HEK293 (cell line): ENCODE data around the gene DPYSL3.

Experiments used
- KLF1 ChIP-seq: fragments of 450-650 bp; formaldehyde crosslinking; IDR thresholded peaks from 2 replicates; pipeline ENCODE4 v1.5.1; 2016; ENCODE audit warnings: missing biosample characterization, missing genetic modification characterization
- KLF10 ChIP-seq: fragments of 450-650 bp; IDR thresholded peaks from 2 replicates; pipeline ENCODE4 v1.5.1; 2018; ENCODE audit warnings: missing biosample characterization, mild to moderate bottlenecking, missing genetic modification characterization
- MYNN ChIP-seq: fragments of 450-650 bp; formaldehyde crosslinking; IDR thresholded peaks from 2 replicates; pipeline ENCODE4 v1.5.1; 2016; ENCODE audit warnings: missing biosample characterization, missing genetic modification characterization, borderline replicate concordance
- OVOL3 ChIP-seq: fragments of 450-650 bp; formaldehyde crosslinking; IDR thresholded peaks from 2 replicates; pipeline ENCODE4 v1.5.1; 2016; ENCODE audit warnings: missing biosample characterization, missing genetic modification characterization
- PRDM1 ChIP-seq: fragments of 450-650 bp; formaldehyde crosslinking; IDR thresholded peaks from 2 replicates; pipeline ENCODE4; 2016; ENCODE audit warnings: missing biosample characterization, missing genetic modification characterization
- PRDM10 ChIP-seq: fragments of 450-650 bp; formaldehyde crosslinking; IDR thresholded peaks from 2 replicates; pipeline ENCODE4 v1.5.1; 2016; ENCODE audit warnings: missing biosample characterization, missing genetic modification characterization
- ZFP37 ChIP-seq: fragments of 450-650 bp; formaldehyde crosslinking; IDR thresholded peaks from 2 replicates; pipeline ENCODE4 v1.5.1; 2016; ENCODE audit warnings: missing biosample characterization, missing genetic modification characterization
- ZFP41 ChIP-seq: fragments of 450-650 bp; formaldehyde crosslinking; IDR thresholded peaks from 2 replicates; pipeline ENCODE4 v1.5.1; 2016; ENCODE audit warnings: missing biosample characterization, missing genetic modification characterization, borderline replicate concordance
- ZFP69B ChIP-seq: fragments of 450-650 bp; formaldehyde crosslinking; IDR thresholded peaks from 2 replicates; pipeline ENCODE4 v1.5.1; 2016; ENCODE audit warnings: missing biosample characterization, missing genetic modification characterization
- ZNF121 ChIP-seq: fragments of 450-650 bp; formaldehyde crosslinking; IDR thresholded peaks from 2 replicates; pipeline ENCODE4 v1.5.1; 2016; ENCODE audit warnings: missing biosample characterization, missing genetic modification characterization
- ZNF132 ChIP-seq: fragments of 450-650 bp; formaldehyde crosslinking; IDR thresholded peaks from 2 replicates; pipeline ENCODE4 v1.5.1; 2017; ENCODE audit warnings: missing biosample characterization, missing genetic modification characterization, borderline replicate concordance
- ZNF133 ChIP-seq: fragments of 450-650 bp; formaldehyde crosslinking; IDR thresholded peaks from 2 replicates; pipeline ENCODE4 v1.5.1; 2016; ENCODE audit warnings: missing biosample characterization, missing genetic modification characterization
- ZNF146 ChIP-seq: fragments of 450-650 bp; formaldehyde crosslinking; IDR thresholded peaks from 2 replicates; pipeline ENCODE4 v1.5.1; 2016; ENCODE audit warnings: missing biosample characterization, missing genetic modification characterization
- ZNF148 ChIP-seq: fragments of 450-650 bp; formaldehyde crosslinking; IDR thresholded peaks from 2 replicates; pipeline ENCODE4 v1.5.0; 2017; ENCODE audit warnings: missing biosample characterization, missing genetic modification characterization, borderline replicate concordance
- ZNF169 ChIP-seq: fragments of 450-650 bp; formaldehyde crosslinking; IDR thresholded peaks from 2 replicates; pipeline ENCODE4 v1.5.1; 2016; ENCODE audit warnings: missing biosample characterization, missing genetic modification characterization
- ZNF174 ChIP-seq: fragments of 450-650 bp; formaldehyde crosslinking; IDR thresholded peaks from 2 replicates; pipeline ENCODE4 v1.5.0; 2017; ENCODE audit warnings: missing biosample characterization, mild to moderate bottlenecking, missing genetic modification characterization
- ZNF24 ChIP-seq: fragments of 450-650 bp; formaldehyde crosslinking; IDR thresholded peaks from 2 replicates; pipeline ENCODE4 v1.5.1; 2016; ENCODE audit warnings: missing biosample characterization, missing genetic modification characterization
- ZNF266 ChIP-seq: fragments of 450-650 bp; formaldehyde crosslinking; IDR thresholded peaks from 2 replicates; pipeline ENCODE4 v1.5.1; 2016; ENCODE audit warnings: missing biosample characterization, missing genetic modification characterization, low read depth
- ZNF354C ChIP-seq: fragments of 450-650 bp; formaldehyde crosslinking; IDR thresholded peaks from 2 replicates; pipeline ENCODE4 v1.5.1; 2016; ENCODE audit warnings: missing biosample characterization, missing genetic modification characterization, low read depth, borderline replicate concordance
- ZNF37A ChIP-seq: fragments of 450-650 bp; IDR thresholded peaks from 2 replicates; pipeline ENCODE4 v1.5.1; 2018; ENCODE audit warnings: missing biosample characterization, missing genetic modification characterization
- ZNF501 ChIP-seq: fragments of 450-650 bp; formaldehyde crosslinking; IDR thresholded peaks from 2 replicates; pipeline ENCODE4 v1.5.1; 2016; ENCODE audit warnings: missing biosample characterization, missing genetic modification characterization
- ZNF555 ChIP-seq: fragments of 450-650 bp; formaldehyde crosslinking; conservative IDR thresholded peaks from 2 replicates; pipeline ENCODE4 v1.5.1; 2017; ENCODE audit warnings: missing biosample characterization, mild to moderate bottlenecking, missing genetic modification characterization, inconsistent platforms
- ZNF571 ChIP-seq: fragments of 450-650 bp; formaldehyde crosslinking; IDR thresholded peaks from 2 replicates; pipeline ENCODE4 v1.5.0; 2017; ENCODE audit warnings: missing biosample characterization, missing genetic modification characterization
- ZNF621 ChIP-seq: fragments of 450-650 bp; formaldehyde crosslinking; IDR thresholded peaks from 2 replicates; pipeline ENCODE4 v1.5.1; 2017; ENCODE audit warnings: missing biosample characterization, missing genetic modification characterization
- ZNF624 ChIP-seq: fragments of 450-650 bp; formaldehyde crosslinking; IDR thresholded peaks from 2 replicates; pipeline ENCODE4 v1.5.1; 2017; ENCODE audit warnings: missing biosample characterization, missing genetic modification characterization
- ZNF654 ChIP-seq: fragments of 450-650 bp; formaldehyde crosslinking; IDR thresholded peaks from 2 replicates; pipeline ENCODE4 v1.5.1; 2016; ENCODE audit warnings: low read depth, missing biosample characterization, missing genetic modification characterization
- ZNF658 ChIP-seq: fragments of 450-650 bp; formaldehyde crosslinking; IDR thresholded peaks from 2 replicates; pipeline ENCODE4; 2016; ENCODE audit warnings: missing biosample characterization, missing genetic modification characterization
- ZNF701 ChIP-seq: fragments of 450-650 bp; formaldehyde crosslinking; IDR thresholded peaks from 2 replicates; pipeline ENCODE4 v1.5.1; 2016; ENCODE audit warnings: missing biosample characterization, missing genetic modification characterization
- ZSCAN23 ChIP-seq: fragments of 450-650 bp; formaldehyde crosslinking; IDR thresholded peaks from 2 replicates; pipeline ENCODE4 v1.5.1; 2016; ENCODE audit warnings: missing biosample characterization, missing genetic modification characterization
- TF ChIP-seq, protein P1 (sequence below): fragments of 450-650 bp; formaldehyde crosslinking; IDR thresholded peaks from 2 replicates; pipeline ENCODE4 v1.5.1; 2016; ENCODE audit warnings: missing biosample characterization, missing genetic modification characterization
- TF ChIP-seq, protein P2 (sequence below): fragments of 450-650 bp; formaldehyde crosslinking; IDR thresholded peaks from 2 replicates; pipeline ENCODE4 v1.5.1; 2016; ENCODE audit warnings: missing biosample characterization, missing genetic modification characterization

DPYSL3 gene

DNA sequence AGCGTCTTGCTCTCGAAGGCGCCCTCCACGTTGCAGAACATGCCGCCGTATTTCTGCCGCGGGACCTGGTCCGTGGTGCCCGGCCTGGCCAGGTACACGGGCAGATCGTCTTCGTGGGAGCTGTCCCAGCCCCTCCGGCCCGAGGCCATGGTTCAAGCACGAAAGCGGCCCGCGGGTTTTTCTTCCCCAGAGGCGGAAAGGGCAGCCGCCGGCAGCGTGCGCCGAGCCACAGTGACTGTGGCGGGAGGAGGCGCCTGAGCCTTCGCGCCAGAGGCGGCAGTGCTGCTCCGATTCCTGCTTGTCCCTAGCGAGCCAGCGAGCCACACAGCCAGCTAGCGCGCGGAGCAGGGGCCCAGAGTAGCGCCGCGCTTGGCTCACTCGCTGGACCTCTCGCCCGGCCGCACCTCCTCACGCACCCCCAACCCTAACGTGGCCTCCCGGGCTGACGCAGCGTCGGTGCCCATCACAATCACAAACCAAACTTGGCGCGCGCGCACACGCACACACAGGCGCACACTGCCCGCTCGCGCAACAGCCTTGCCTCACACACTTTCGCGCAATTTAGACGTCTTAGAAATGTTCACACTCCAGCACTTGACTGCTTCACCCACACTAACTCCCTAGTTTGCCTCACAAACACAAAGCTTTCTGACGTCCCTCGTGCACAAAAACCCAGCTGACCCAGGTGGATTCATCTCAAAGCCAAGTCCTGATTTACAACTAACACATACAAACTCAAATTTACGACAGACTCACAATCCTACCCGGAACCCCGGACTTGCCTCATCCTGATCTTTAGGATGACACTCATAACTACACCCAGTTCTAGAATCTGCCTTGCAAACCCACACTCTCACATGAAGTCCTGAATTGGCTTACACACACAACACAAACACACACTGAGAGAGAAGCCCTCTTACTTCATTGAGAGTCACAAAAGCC is at the start of gene DPYSL3 (continued):
- TF ChIP-seq, protein P1, sequence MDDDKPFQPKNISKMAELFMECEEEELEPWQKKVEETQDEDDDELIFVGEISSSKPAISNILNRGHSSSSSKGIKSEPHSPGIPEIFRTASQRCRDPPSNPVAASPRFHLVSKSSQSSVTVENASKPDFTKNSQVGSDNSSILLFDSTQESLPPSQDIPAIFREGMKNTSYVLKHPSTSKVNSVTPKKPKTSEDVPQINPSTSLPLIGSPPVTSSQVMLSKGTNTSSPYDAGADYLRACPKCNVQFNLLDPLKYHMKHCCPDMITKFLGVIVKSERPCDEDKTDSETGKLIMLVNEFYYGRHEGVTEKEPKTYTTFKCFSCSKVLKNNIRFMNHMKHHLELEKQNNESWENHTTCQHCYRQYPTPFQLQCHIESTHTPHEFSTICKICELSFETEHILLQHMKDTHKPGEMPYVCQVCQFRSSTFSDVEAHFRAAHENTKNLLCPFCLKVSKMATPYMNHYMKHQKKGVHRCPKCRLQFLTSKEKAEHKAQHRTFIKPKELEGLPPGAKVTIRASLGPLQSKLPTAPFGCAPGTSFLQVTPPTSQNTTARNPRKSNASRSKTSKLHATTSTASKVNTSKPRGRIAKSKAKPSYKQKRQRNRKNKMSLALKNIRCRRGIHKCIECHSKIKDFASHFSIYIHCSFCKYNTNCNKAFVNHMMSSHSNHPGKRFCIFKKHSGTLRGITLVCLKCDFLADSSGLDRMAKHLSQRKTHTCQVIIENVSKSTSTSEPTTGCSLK (tag by site-specific recombination): no peak
- TF ChIP-seq ZNF624 (tag by site-specific recombination): no peak
- TF ChIP-seq ZNF169 (tag by site-specific recombination): no peak
- peak; percentile 25; the same call in 1 of the 2 replicates for TF ChIP-seq PRDM10 (tag by site-specific recombination)
- no peak for TF ChIP-seq ZNF266 (tag by site-specific recombination)
- TF ChIP-seq ZSCAN23: no peak
- TF ChIP-seq PRDM1 (tag by site-specific recombination): no peak
- TF ChIP-seq ZNF148 (tag by site-specific recombination): no peak
- no peak for TF ChIP-seq ZNF354C (tag by site-specific recombination)
- no peak for TF ChIP-seq ZNF37A (tag by site-specific recombination)
- TF ChIP-seq ZNF132 (tag by site-specific recombination): no peak
- TF ChIP-seq OVOL3 (tag by site-specific recombination): no peak
- TF ChIP-seq ZNF121 (tag by site-specific recombination): no peak
- TF ChIP-seq KLF1: no peak
- TF ChIP-seq ZNF701 (tag by site-specific recombination): no peak
- TF ChIP-seq MYNN: no peak
- TF ChIP-seq ZFP41 (tag by site-specific recombination): no peak
- TF ChIP-seq ZNF555 (tag by site-specific recombination): no peak
- TF ChIP-seq ZFP69B (tag by site-specific recombination): peak; percentile 74
- no peak for TF ChIP-seq ZNF658
- TF ChIP-seq ZNF571 (tag by site-specific recombination): no peak
- peak; percentile 24 for TF ChIP-seq ZNF501
- no peak for TF ChIP-seq ZNF146 (tag by site-specific recombination)
- no peak for TF ChIP-seq ZNF654
- TF ChIP-seq ZNF24 (tag by site-specific recombination): no peak
- TF ChIP-seq ZNF621 (tag by site-specific recombination): no peak
- TF ChIP-seq ZFP37 (tag by site-specific recombination): peak; percentile 81
- no peak for TF ChIP-seq ZNF133 (tag by site-specific recombination)
- TF ChIP-seq, protein P2, sequence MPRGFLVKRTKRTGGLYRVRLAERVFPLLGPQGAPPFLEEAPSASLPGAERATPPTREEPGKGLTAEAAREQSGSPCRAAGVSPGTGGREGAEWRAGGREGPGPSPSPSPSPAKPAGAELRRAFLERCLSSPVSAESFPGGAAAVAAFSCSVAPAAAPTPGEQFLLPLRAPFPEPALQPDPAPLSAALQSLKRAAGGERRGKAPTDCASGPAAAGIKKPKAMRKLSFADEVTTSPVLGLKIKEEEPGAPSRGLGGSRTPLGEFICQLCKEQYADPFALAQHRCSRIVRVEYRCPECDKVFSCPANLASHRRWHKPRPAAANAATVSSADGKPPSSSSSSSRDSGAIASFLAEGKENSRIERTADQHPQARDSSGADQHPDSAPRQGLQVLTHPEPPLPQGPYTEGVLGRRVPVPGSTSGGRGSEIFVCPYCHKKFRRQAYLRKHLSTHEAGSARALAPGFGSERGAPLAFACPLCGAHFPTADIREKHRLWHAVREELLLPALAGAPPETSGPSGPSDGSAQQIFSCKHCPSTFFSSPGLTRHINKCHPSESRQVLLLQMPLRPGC (tag by site-specific recombination): no peak
- TF ChIP-seq KLF10 (tag by site-specific recombination): peak; percentile 61; the same call in 1 of the 2 replicates
- no peak for TF ChIP-seq ZNF174 (tag by site-specific recombination)
